NCI-H128 (cell line): Measurements from ENCODE around the gene CFAP54.
"Not testable (repeated sequence)": the region's sequence is repeated elsewhere in the genome, so short reads cannot be mapped to it uniquely, and the experiment has no call there.

Experiments used
- DNase-seq: peaks from one replicate; lab custom pipeline; 2025; ENCODE audit not compliant: unreplicated experiment; lab: John Stamatoyannopoulos, UW

Gene CFAP54

GRCh38 chr12:96606134-96606533 lies 116.8 kb downstream of the CFAP54 start:
- DNase-seq = no peak

GRCh38 chr12:96606644-96607043 lies 117.3 kb downstream of the CFAP54 start:
- no peak for DNase-seq

GRCh38 chr12:96617178-96617577 lies 127.8 kb downstream of the CFAP54 start:
- DNase-seq = no peak

GRCh38 chr12:96623155-96623554 lies 133.8 kb downstream of the CFAP54 start:
- no peak for DNase-seq

- no peak for DNase-seq
Measured at GRCh38 chr12:96623656-96624217, 134.4 kb downstream of the CFAP54 start.

GRCh38 chr12:96635844-96636243 lies 146.5 kb downstream of the CFAP54 start:
- DNase-seq = no peak

- DNase-seq = no peak
Measured at GRCh38 chr12:96636895-96637294, 147.5 kb downstream of the CFAP54 start.

GRCh38 chr12:96648923-96649322 lies 159.5 kb downstream of the CFAP54 start:
- no peak for DNase-seq

- no peak for DNase-seq
Measured at GRCh38 chr12:96652870-96653269, 163.5 kb downstream of the CFAP54 start.

GRCh38 chr12:96658075-96658474 lies 168.7 kb downstream of the CFAP54 start:
- DNase-seq = no peak

- no peak for DNase-seq
Measured at GRCh38 chr12:96669786-96670185, 180.4 kb downstream of the CFAP54 start.

- no peak for DNase-seq
Measured at GRCh38 chr12:96670334-96670899, 181.0 kb downstream of the CFAP54 start.

- DNase-seq = not testable (repeated sequence)
Measured at GRCh38 chr12:96675519-96675918, 186.1 kb downstream of the CFAP54 start.

GRCh38 chr12:96677363-96677762 lies 188.0 kb downstream of the CFAP54 start:
- no peak for DNase-seq

- no peak for DNase-seq
Measured at GRCh38 chr12:96687719-96688118, 198.3 kb downstream of the CFAP54 start.

GRCh38 chr12:96698521-96698920 lies 209.1 kb downstream of the CFAP54 start:
- DNase-seq = no peak

- no peak for DNase-seq
Measured at GRCh38 chr12:96698965-96699364, 209.6 kb downstream of the CFAP54 start.

GRCh38 chr12:96701856-96702255 lies 212.5 kb downstream of the CFAP54 start:
- no peak for DNase-seq

GRCh38 chr12:96710127-96710745 lies 220.9 kb downstream of the CFAP54 start:
- no peak for DNase-seq

- DNase-seq = no peak
Measured at GRCh38 chr12:96711364-96711763, 222.0 kb downstream of the CFAP54 start.

GRCh38 chr12:96714199-96714598 lies 224.8 kb downstream of the CFAP54 start:
- no peak for DNase-seq

- DNase-seq = peak; percentile 27
Measured at GRCh38 chr12:96719660-96720362, 230.4 kb downstream of the CFAP54 start.
